Neural progenitor cell (in vitro differentiated cells): ENCODE results near the gene MEF2B. TPM values are rescaled to one million over a fixed set of nuclear protein-coding genes. Genes with fewer than 3 reads are reported as not detected.

ENCODE experiments used
- DNase-seq: peaks from one replicate; pipeline ENCODE4 v3.0.0-alpha.2; 2016; ENCODE audit warnings: low spot score
- H2AFZ ChIP-seq: fragments of 200-600 bp; sonication (generic); replicated peaks from 2 replicates; pipeline ENCODE4 v1.6.1; 2016; ENCODE audit warnings: antibody characterized with exemption
- H3F3A ChIP-seq: fragments of 200-600 bp; sonication (generic); 2 replicates; pipeline ENCODE4 v1.6.1; 2016; ENCODE audit warnings: antibody characterized with exemption, low read depth
- H3K27ac ChIP-seq: fragments of 200-600 bp; sonication (generic); 2 replicates; pipeline ENCODE4 v1.5.1; 2016; ENCODE audit warnings: mild to moderate bottlenecking
- H3K27me3 ChIP-seq: fragments of 200-600 bp; sonication (generic); 2 replicates; pipeline ENCODE4 v1.6.1; 2016; ENCODE audit warnings: mild to moderate bottlenecking, moderate library complexity
- H3K36me3 ChIP-seq: fragments of 200-600 bp; sonication (generic); 2 replicates; pipeline ENCODE4 v1.5.1; 2016
- H3K4me1 ChIP-seq: fragments of 200-600 bp; sonication (generic); 2 replicates; pipeline ENCODE4 v1.6.1; 2016; ENCODE audit warnings: mixed run types
- H3K4me2 ChIP-seq: fragments of 200-600 bp; sonication (generic); 2 replicates; pipeline ENCODE4 v1.6.1; 2016
- H3K4me3 ChIP-seq: fragments of 200-600 bp; sonication (generic); 2 replicates; pipeline ENCODE4 v1.5.1; 2016
- H3K79me2 ChIP-seq: fragments of 200-600 bp; sonication (generic); 2 replicates; pipeline ENCODE4 v1.6.1; 2016; ENCODE audit warnings: low read depth
- H3K9ac ChIP-seq: fragments of 200-600 bp; sonication (generic); 2 replicates; pipeline ENCODE4 v1.6.1; 2016
- H3K9me3 ChIP-seq: fragments of 200-600 bp; sonication (generic); 2 replicates; pipeline ENCODE4 v1.5.1; 2016; ENCODE audit warnings: low read depth
- H4K20me1 ChIP-seq: fragments of 200-600 bp; sonication (generic); 2 replicates; pipeline ENCODE4 v1.6.1; 2016; ENCODE audit warnings: low read depth
- H3K27ac Mint-ChIP-seq: 3 replicates; pipeline ENCODE4 v1.8.0; 2021; ENCODE audit warnings: mixed read lengths
- H3K27me3 Mint-ChIP-seq: 2 replicates; pipeline ENCODE4 v1.8.0; 2022; ENCODE audit warnings: low read depth, mild to moderate bottlenecking, inconsistent platforms, moderate library complexity, mixed read lengths; ENCODE audit not compliant: insufficient read depth
- H3K36me3 Mint-ChIP-seq: 3 replicates; pipeline ENCODE4 v1.8.0; 2021; ENCODE audit warnings: mixed read lengths
- H3K4me1 Mint-ChIP-seq: 3 replicates; pipeline ENCODE4 v1.8.0; 2021; ENCODE audit warnings: mixed read lengths
- H3K4me3 Mint-ChIP-seq: 3 replicates; pipeline ENCODE4 v1.8.0; 2021; ENCODE audit warnings: mild to moderate bottlenecking, moderate library complexity, mixed read lengths
- H3K9me3 Mint-ChIP-seq: 3 replicates; pipeline ENCODE4 v1.8.0; 2020; ENCODE audit warnings: mixed read lengths
- CTCF ChIP-seq: fragments of 200-600 bp; sonication (generic); IDR thresholded peaks from 2 replicates; pipeline ENCODE4 v1.5.1; 2017; ENCODE audit warnings: antibody characterized with exemption, mild to moderate bottlenecking
- EZH2 ChIP-seq: fragments of 200-600 bp; sonication (generic); IDR thresholded peaks from 2 replicates; pipeline ENCODE4 v1.6.1; 2017; ENCODE audit warnings: antibody characterized with exemption, mild to moderate bottlenecking, moderate library complexity
- EZH2phosphoT487 ChIP-seq: fragments of 200-600 bp; sonication (generic); IDR thresholded peaks from 2 replicates; pipeline ENCODE4 v1.6.1; 2017; ENCODE audit warnings: antibody characterized with exemption
- total RNA-seq: library from RNA; depleted of rRNA; stranded (reverse); fragments of >200 nt; gene quantifications from 2 replicates; pipeline ENCODE4 v1.2.3, GENCODE V29; 2015; ENCODE audit warnings: low replicate concordance

The MEF2B gene
- total RNA-seq, 1 donor from 2014 or later: not detected

GRCh38 chr19:19201697-19202630 lies 31.9 kb upstream of the MEF2B start:
- Histone ChIP-seq H4K20me1 (peaks cover 4% of the 10 kb centered on the region), H3K4me3 (peak overlapping the region; percentile 60), H2AFZ (no peak overlapping the region), H3K9ac (no peak overlapping the region), H3K27me3 (peaks cover 33% of the 10 kb centered on the region), H3F3A (peaks cover 26% of the 10 kb centered on the region), H3K27ac (no peak overlapping the region), H3K4me2 (peak overlapping the region; percentile 83), H3K9me3 (no peaks in the 10 kb centered on the region), H3K79me2 (no peaks in the 10 kb centered on the region), H3K4me1 (peaks cover 4% of the 10 kb centered on the region), H3K36me3 (no peaks in the 10 kb centered on the region)
- Mint-ChIP-seq H3K27me3 (peaks cover 12% of the 10 kb centered on the region), H3K4me1 (peaks cover 14% of the 10 kb centered on the region), H3K36me3 (peaks cover 12% of the 10 kb centered on the region), H3K27ac (no peak overlapping the region), H3K9me3 (no peaks in the 10 kb centered on the region), H3K4me3 (peak overlapping the region; percentile 90)
- no peak for TF ChIP-seq EZH2
- no peak for TF ChIP-seq EZH2phosphoT487
- TF ChIP-seq CTCF: no peak
- DNase-seq: no peak

- H3K27me3 ChIP-seq: no peaks in the 10 kb centered on the region
- H3K4me3 Mint-ChIP-seq: peak overlapping the region; percentile 95
- H3K36me3 ChIP-seq: no peaks in the 10 kb centered on the region
- peaks cover 24% of the 10 kb centered on the region for H3F3A ChIP-seq
- H3K4me1 ChIP-seq: peaks cover 8% of the 10 kb centered on the region
- peaks cover 9% of the 10 kb centered on the region for H3K4me1 Mint-ChIP-seq
- no peak overlapping the region for H3K9ac ChIP-seq
- H3K4me3 ChIP-seq: no peak overlapping the region
- H3K4me2 ChIP-seq: no peak overlapping the region
- no peaks in the 10 kb centered on the region for H3K9me3 Mint-ChIP-seq
- H3K27me3 Mint-ChIP-seq: peaks cover 2% of the 10 kb centered on the region
- TF ChIP-seq EZH2 (no peak), CTCF (no peak), EZH2phosphoT487 (no peak)
- H3K27ac Mint-ChIP-seq: peak overlapping the region; percentile 57
- no peaks in the 10 kb centered on the region for H3K9me3 ChIP-seq
- no peak for DNase-seq
- H3K27ac ChIP-seq: no peak overlapping the region
- H3K36me3 Mint-ChIP-seq: peaks cover 11% of the 10 kb centered on the region
- peaks cover 35% of the 10 kb centered on the region for H3K79me2 ChIP-seq
- peaks cover 10% of the 10 kb centered on the region for H4K20me1 ChIP-seq
- H2AFZ ChIP-seq: no peak overlapping the region
Observed at GRCh38 chr19:19193926-19194325, 23.9 kb upstream of the MEF2B start.

- peak overlapping the region; percentile 90 for H3K4me2 ChIP-seq
- peaks cover 10% of the 10 kb centered on the region for H4K20me1 ChIP-seq
- peaks cover 24% of the 10 kb centered on the region for H3F3A ChIP-seq
- TF ChIP-seq EZH2: no peak
- TF ChIP-seq EZH2phosphoT487: no peak
- TF ChIP-seq CTCF: no peak
- peaks cover 8% of the 10 kb centered on the region for H3K4me1 ChIP-seq
- H3K4me3 ChIP-seq: peak overlapping the region; percentile 83
- H3K27me3 Mint-ChIP-seq: peaks cover 5% of the 10 kb centered on the region
- DNase-seq: no peak
- H3K27ac ChIP-seq: no peak overlapping the region
- peak overlapping the region; percentile 95 for H3K4me3 Mint-ChIP-seq
- H3K79me2 ChIP-seq: peaks cover 35% of the 10 kb centered on the region
- peak overlapping the region; percentile 74 for H2AFZ ChIP-seq
- H3K4me1 Mint-ChIP-seq: peaks cover 9% of the 10 kb centered on the region
- peak overlapping the region; percentile 60 for H3K9ac ChIP-seq
- no peaks in the 10 kb centered on the region for H3K9me3 ChIP-seq
- no peaks in the 10 kb centered on the region for H3K36me3 ChIP-seq
- H3K27me3 ChIP-seq: no peaks in the 10 kb centered on the region
- H3K27ac Mint-ChIP-seq: peak overlapping the region; percentile 90
- peaks cover 4% of the 10 kb centered on the region for H3K36me3 Mint-ChIP-seq
- no peaks in the 10 kb centered on the region for H3K9me3 Mint-ChIP-seq
Observed at GRCh38 chr19:19192910-19193423, 22.9 kb upstream of the MEF2B start.
